GM18909 (cell line): ENCODE data around the gene STAB1.
A peak's percentile ranks its signal among the peaks of the same experiment; 100 is the strongest.

Source experiments
- ATAC-seq: cut with Tn5 transposase; IDR thresholded peaks from one replicate; pipeline ENCODE4 v1.9.1; 2021; ENCODE audit warnings: mild to moderate bottlenecking; ENCODE audit not compliant: unreplicated experiment, poor library complexity

The STAB1 gene

DNA sequence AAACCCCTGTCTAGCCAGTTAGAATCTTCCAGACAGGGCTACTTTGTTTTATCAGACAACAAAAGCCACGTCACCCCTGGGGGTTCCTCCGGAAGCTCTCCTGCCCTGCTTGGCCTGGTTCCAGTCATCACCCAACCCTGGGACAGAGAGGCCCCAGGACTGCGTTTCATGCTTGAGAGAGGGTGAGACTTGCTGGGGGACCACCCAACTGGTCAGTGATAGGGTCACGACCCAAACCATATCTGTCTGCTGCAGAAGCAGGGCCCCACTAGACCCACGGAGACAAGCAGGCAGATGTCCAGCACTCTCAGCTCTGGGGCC, 37.3 kb downstream of the STAB1 start:
- no peak for ATAC-seq

DNA sequence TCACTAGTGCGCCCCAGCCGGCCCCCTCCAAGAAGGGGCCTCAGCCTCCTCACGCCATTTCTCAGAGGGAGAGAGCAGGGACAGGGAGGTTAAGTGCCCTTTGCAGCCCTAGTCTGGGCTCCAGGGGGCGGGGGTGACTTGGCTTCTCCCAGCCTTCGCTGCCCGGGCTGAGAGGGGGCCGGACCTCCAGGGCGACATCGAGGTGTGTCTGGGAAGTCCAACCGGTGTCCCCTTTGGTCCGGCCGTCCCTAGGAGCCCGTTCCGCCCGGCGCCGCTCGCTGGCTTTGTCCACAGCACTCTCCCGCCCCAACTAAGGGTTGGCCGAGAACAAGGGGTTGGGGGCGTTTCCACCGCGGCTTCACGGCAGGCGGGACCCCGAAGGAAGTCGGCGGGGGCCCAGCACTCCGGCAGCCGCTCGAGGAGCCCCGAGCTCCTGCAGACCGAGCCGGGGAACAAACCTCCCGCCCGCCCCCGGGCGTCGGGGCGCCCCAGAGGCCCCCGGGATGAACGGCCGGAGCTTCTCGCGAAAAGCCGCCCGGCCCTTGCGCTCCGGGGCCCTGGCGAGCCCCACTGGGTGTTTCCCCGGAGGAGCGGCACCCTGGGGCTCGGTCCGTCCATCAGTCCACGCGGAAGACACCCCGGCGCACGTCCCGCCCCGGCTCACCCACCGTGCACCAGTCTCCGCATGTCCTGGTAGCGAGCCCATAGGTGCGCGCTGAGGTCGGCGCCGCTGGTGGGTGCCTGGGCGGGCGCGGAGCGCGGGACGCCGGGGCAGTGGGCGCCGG, 37.9 kb downstream of the STAB1 start:
- ATAC-seq: no peak

DNA sequence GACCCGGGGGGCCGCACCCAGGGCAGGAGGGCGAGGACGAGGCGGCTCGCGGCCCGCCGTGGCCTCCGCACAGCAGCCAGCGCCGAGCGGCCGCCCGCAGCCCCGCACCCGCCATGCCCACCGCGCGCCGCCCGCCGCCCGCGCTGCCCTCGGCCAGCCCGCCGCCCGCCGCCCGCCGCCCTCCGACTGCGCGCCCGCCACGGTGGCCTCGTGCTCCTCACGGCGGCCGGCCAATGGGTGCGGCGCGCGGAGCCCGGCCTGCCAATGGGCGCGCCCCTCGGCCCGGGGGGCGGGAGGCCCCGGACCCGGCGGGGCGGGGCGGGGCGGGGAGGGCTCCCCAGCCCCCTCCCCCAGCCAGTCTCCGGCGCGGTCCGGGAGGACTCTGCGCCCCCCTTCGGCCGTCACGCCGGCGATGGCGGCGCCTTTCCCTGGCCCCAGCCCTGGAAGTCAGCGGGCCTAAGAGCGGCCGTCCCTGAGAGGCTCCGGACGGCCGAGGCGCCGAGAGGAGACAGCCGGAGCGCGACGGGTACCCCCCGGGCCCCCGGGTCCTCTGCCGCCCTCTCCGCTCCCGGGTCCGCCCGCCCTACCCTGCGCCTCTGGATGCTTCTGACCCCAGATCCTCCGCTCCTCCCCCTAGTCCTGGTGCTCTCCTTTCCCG, 38.6 kb downstream of the STAB1 start, which contains the start of gene NT5DC2:
Gene NT5DC2 (minus strand): TSS at position 235 of the 658 bp plus-strand sequence. CDS start 120 bp downstream, at position 115.
- ATAC-seq: peak; percentile 37

- ATAC-seq: no peak
Observed at GRCh38 chr3:52534281-52535183, 39.4 kb downstream of the STAB1 start.

DNA sequence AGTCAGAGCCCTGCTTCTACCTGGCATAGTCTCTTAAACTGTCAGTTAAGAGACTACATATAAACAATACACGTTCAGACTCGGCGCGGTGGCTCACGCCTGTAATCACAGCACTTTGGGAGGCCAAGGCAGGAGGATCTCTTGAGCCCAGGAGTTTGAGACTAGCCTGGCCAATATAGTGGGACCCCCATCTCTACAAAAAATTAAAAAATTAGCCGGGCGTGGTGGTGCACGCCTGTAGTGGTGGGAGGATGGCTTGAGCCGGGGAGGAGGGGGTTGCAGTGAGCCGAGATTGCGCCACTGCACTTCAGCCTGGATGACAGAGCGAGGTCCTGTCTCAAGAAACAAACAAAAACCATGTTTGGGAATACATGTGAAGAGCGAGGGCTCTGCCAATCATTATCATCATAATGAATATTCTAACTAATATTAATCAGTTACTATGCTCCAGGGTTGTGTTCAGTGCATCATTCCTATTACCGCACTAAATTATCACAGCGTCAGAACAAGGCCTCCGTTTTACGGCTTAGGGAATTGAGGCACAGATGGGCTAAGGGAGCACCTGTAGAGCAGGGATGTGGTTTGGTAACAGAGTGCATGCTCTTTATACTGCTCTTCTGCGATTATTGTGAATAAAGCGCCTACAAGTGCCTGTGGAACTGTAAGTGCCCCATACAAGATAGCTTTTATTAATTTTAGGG, 40.4 kb downstream of the STAB1 start:
- no peak for ATAC-seq

DNA sequence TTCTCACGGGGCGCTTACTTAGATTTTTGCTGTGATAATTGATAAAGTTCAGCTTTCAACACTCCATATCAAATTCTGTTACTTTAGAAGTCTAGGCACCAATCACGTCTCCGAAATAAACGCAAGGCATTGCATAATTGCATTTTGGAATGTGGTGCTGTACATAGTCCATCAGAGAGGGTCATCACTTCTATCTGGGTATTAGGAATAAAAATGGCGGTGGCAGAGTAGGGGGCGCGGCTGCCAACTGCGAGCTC, 40.9 kb downstream of the STAB1 start:
- ATAC-seq: no peak

GRCh38 chr3:52536369-52537164, 41.4 kb downstream of the STAB1 start, which contains the start of gene UQCC5:
Gene UQCC5 (plus strand): TSS chr3:52536605. CDS start chr3:52536756, 151 bp downstream.
- peak; percentile 85 for ATAC-seq

DNA sequence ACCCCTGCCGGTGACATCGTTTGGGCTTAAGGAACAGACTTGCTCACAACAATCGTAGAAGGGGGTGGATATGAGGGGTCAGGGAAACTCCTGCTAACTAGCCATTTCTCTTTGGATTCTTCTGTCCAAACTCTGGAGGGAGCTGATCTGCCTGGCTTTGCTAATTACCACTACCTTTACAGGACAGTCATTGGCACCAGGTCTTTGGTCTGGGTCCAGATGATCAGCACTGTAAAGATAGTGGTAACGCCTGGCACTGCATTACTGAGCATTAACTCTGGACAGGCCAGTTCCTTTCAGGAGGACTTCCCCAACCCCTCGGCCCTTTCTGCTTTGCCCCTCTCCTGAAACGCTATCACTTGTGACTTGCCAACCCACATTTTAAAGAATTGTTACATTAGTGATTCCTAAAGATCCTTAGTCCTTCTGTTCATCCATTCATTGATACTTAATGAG, 42.1 kb downstream of the STAB1 start:
- ATAC-seq: no peak

GRCh38 chr3:52537726-52538421, 42.7 kb downstream of the STAB1 start:
- ATAC-seq: no peak

DNA sequence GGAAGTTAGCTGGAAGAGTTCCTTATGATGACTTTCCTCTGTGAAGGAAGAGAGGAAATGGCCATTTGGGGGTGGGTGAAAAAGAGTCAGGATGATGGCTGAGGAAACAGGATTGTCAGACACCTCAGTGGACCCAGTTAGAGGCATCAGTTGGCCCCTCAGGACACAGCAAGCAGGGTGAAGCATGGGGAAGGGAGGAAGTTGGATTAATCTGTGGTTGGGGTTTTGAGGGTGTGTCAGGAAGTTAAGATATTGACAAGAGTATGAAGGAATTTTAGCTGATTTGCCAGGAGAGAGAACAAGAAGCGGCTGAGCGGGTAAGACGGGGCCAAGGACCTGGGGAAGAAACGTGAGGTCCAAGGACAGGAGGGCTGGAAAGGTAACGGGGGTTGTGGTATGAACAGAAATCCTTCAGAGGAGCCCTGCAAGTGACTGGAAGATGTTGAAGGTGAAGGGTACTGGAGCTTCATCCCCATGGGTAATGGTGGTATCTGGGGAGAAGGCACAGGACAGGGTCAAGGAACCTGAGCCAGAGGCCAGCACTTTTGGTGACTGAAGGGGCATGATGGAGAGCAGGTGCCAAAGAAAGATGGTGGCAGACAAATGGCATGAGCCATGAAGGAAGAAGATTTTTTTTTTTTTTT, 44.0 kb downstream of the STAB1 start:
- ATAC-seq: no peak

DNA sequence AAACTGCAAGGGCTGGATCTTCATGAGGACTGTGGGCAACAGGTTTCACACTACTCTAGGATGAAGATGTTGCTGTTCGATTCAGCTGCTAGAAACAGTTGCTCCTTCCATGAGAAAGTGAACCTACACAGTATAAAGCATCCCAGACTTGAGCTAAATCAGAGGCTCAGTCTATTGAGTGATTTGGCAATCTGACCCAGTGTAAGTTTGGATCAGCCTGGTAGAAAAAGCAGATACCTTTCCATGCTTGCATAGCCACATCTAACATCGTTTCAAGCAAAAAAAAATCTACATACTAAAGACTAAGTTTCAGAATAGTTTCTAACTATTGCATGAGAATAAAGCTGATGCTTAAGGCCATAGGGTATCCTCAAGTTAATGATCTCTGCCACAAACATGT, 45.9 kb downstream of the STAB1 start:
- ATAC-seq: no peak

- no peak for ATAC-seq
Observed at GRCh38 chr3:52544937-52545336, 49.8 kb downstream of the STAB1 start.

- no peak for ATAC-seq
Observed at GRCh38 chr3:52546111-52546901, 51.2 kb downstream of the STAB1 start.

GRCh38 chr3:52547143-52547542, 52.0 kb downstream of the STAB1 start:
- ATAC-seq: no peak

DNA sequence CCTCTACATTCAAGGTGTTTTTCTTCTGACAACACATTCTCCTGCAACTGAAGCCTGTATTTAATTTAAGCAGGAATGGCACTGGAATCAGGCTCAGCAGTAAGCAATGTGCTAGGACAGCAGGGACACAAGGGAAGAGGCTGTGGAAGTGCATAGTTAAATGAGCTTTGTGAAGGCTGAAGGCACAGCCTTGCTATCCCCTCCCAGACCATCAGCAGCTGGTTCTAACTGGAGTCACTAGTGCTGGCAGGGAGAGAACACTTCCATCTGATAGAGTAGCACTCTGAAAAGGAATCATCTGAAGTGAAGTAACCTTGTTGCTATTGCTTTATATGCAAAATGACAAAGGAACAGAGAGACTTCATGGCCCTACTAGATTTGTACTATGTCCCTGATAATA, 56.0 kb downstream of the STAB1 start:
- no peak for ATAC-seq

- no peak for ATAC-seq
Observed at GRCh38 chr3:52552089-52552488, 57.0 kb downstream of the STAB1 start.

GRCh38 chr3:52554026-52554755, 59.1 kb downstream of the STAB1 start:
- no peak for ATAC-seq
